ENCODE data around the gene PHKB. TPM values are rescaled to one million over a fixed set of nuclear protein-coding genes. Genes with fewer than 3 reads are reported as not detected.

PHKB gene
- total and polyA plus RNA-seq, 2 of the 8 experiments (the other 6 are each of a cell fraction or from before 2014, with no cell fraction given) = 18.6 to 38.3 TPM

- H3K27ac ChIP-seq (ENCODE audit: low read depth, low read length) = no peak overlapping the region
- H3K23ac ChIP-seq (ENCODE audit: insufficient read length) = no peak overlapping the region
- DNase-seq (ENCODE audit: low read depth in 1 of 2, low spot score in 2 of 2) (no peak), FAIRE-seq (no peak)
- no peak overlapping the region for H3K56ac ChIP-seq (replicated peaks; ENCODE audit: insufficient read length, low read depth, low read length)
- peaks cover 0 to 2% of the 10 kb centered on the region in 2 experiments for H4K20me1 ChIP-seq (replicated peaks in 1 of 2; ENCODE audit: control insufficient read depth in 1 of 2, insufficient read depth in 2 of 2, low read length in 2 of 2)
- H2BK5ac ChIP-seq (ENCODE audit: low read depth, low read length) = no peak overlapping the region
- H3K27me3 ChIP-seq (replicated peaks in 1 of 4; ENCODE audit: control insufficient read depth in 3 of 4, extremely low read depth in 1 of 4, insufficient read depth in 3 of 4, low read length in 3 of 4) = no peaks in the 10 kb centered on the region
- no peak overlapping the region for H2BK20ac ChIP-seq (ENCODE audit: low read length)
- no peaks in the 10 kb centered on the region for H3K4me1 ChIP-seq (replicated peaks in 1 of 4; ENCODE audit: control insufficient read depth in 3 of 4, insufficient read depth in 4 of 4, low read length in 3 of 4)
- H4K5ac ChIP-seq (ENCODE audit: insufficient read length, low read depth, low read length) = no peak overlapping the region
- ChIA-PET CTCF (ENCODE audit: partially characterized antibody) (interaction anchor here (1.1 kb wide), 1 partner anchor 55 kb away, joined by 3 read pairs; no protein-coding TSS in a partner anchor), POLR2A (ENCODE audit: partially characterized antibody) (no interaction called here)
- H2BK15ac ChIP-seq (ENCODE audit: low read length) = no peak overlapping the region
- H3K23me2 ChIP-seq (ENCODE audit: low read depth, low read length) = no peaks in the 10 kb centered on the region; the same call in 1 of the 2 replicates
- H3K79me2 ChIP-seq (ENCODE audit: control insufficient read depth in 1 of 2, insufficient read depth in 2 of 2, low read length in 2 of 2) = no peaks in the 10 kb centered on the region
- no peak overlapping the region for H2BK12ac ChIP-seq (ENCODE audit: low read depth, low read length)
- H3K4me3 ChIP-seq (ENCODE audit: extremely low read depth in 1 of 4, insufficient read depth in 2 of 4, low read depth in 3 of 4, low read length in 4 of 4) = no peak overlapping the region
- H3K4me2 ChIP-seq (ENCODE audit: insufficient read depth in 1 of 2, low read depth in 2 of 2, low read length in 2 of 2) = no peak overlapping the region
- no peak overlapping the region for H2BK120ac ChIP-seq (replicated peaks; ENCODE audit: low read depth, low read length)
- H2AK5ac ChIP-seq (ENCODE audit: low read depth, low read length) = no peak overlapping the region
- H3K14ac ChIP-seq (ENCODE audit: insufficient read length) = no peak overlapping the region
- no peaks in the 10 kb centered on the region for H3K9me3 ChIP-seq (ENCODE audit: insufficient read depth in 2 of 2, low read depth in 1 of 2, low read length in 1 of 2)
- H3K36me3 ChIP-seq (ENCODE audit: control insufficient read depth in 2 of 4, insufficient read depth in 4 of 4, low read length in 3 of 4) = no peaks in the 10 kb centered on the region
- no peak overlapping the region for H2AFZ ChIP-seq (ENCODE audit: low read length)
- no peak overlapping the region for H3K18ac ChIP-seq (ENCODE audit: extremely low read depth, low read length)
- no peaks in the 10 kb centered on the region for H3K79me1 ChIP-seq (ENCODE audit: low read depth, low read length)
- no peak overlapping the region for H3K4ac ChIP-seq (replicated peaks; ENCODE audit: insufficient read length, low read depth, low read length)
- no peak overlapping the region for H4K91ac ChIP-seq (replicated peaks; ENCODE audit: insufficient read length, low read length)
- no peak overlapping the region for H4K8ac ChIP-seq (ENCODE audit: extremely low read depth, insufficient read depth, low read length)
- H3K9ac ChIP-seq (replicated peaks in 1 of 4; ENCODE audit: extremely low read depth in 1 of 4, low read depth in 3 of 4, low read length in 3 of 4) = no peak overlapping the region
- 93% methylated on average over 13 of the region's 13 CpGs; no CpG with 5 or more reads in 1 of the 2 experiments for WGBS, 2 experiments (ENCODE audit: extremely low coverage in 1 of 2, insufficient coverage in 1 of 2, insufficient read length in 1 of 2, insufficient replicate concordance in 2 of 2, low coverage in 1 of 2, low lambda C conversion rate in 2 of 2, missing lambda C conversion rate in 1 of 2)
- no peak for TF ChIP-seq EP300 (IDR thresholded peaks at IDR 0.05; ENCODE audit: borderline replicate concordance in 1 of 2, low read depth in 2 of 2, low read length in 2 of 2)
- no peak for TF ChIP-seq RBBP5 (IDR thresholded peaks at IDR 0.05; ENCODE audit: borderline replicate concordance, low read depth, low read length)
- no peak for TF ChIP-seq SIX5 (IDR thresholded peaks at IDR 0.05; ENCODE audit: low read depth, low read length)
- TF ChIP-seq CHD1 (IDR thresholded peaks at IDR 0.05; ENCODE audit: low read depth, low read length) = no peak
- no peak for TF ChIP-seq CEBPB (IDR thresholded peaks at IDR 0.05; ENCODE audit: low read depth, low read length)
- TF ChIP-seq BACH1 (IDR thresholded peaks at IDR 0.05; ENCODE audit: low read length) = no peak
- no peak for TF ChIP-seq SP1 (IDR thresholded peaks at IDR 0.05; ENCODE audit: low read depth, low read length)
- TF ChIP-seq NANOG (IDR thresholded peaks at IDR 0.05; ENCODE audit: insufficient read depth, low read depth, low read length, poor library complexity, severe bottlenecking) = no peak
Observed at GRCh38 chr16:47636501-47637099, 175.5 kb downstream of the PHKB start.

All from H1 (cell line).